Measurements from ENCODE around the gene ATN1.
"Not testable (repeated sequence)": the region's sequence is repeated elsewhere in the genome, so short reads cannot be mapped to it uniquely, and the experiment has no call there.

ATN1 gene

GRCh38 chr12:6927379-6928021 lies at the start of gene ATN1:
Gene ATN1, plus strand, starts transcription at chr12:6927959. Its CDS starts 6,043 bp downstream, at chr12:6934002.
- peak; percentile 77 for DNase-seq (ENCODE audit: low spot score)

DNA sequence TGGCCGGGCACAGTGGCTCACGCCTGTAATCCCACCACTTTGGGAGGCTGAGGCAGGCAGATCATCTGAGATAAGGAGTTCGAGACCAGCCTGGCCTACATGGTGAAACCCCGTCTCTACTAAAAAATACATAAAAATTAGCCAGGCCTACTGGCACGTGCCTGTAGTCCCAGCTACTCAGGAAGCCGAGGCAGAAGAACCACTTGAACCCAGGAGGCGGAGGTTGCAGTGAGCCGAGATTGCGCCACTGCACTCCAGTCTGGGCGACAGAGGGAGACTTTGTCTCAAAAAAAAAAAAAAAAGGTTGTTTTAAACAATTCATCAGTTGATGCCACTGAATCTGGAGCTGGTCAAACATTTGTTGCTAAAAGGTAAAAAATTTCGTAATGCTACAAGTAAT lies 47.9 kb upstream of the ATN1 start:
- DNase-seq (ENCODE audit: low spot score): not testable (repeated sequence)

DNA sequence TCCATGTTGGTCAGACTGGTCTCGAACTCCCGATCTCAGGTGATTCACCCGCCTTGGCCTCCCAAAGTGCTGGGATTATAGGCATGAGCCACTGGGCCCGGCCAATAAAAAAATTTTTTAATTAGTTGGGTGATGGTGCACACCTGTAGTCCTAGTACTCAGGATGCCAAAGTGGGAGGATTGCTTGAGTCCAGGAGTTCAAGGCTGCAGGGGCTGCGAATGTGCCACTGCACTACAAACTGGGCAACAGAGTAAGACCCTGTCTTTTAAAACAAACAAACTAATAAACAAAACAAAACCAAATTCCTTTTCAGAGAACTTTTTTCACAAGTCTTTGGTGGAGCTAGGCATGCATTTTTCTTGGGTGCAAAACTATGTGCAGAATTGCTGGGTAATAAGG lies 44.5 kb upstream of the ATN1 start:
- DNase-seq (ENCODE audit: low spot score): no peak

DNA sequence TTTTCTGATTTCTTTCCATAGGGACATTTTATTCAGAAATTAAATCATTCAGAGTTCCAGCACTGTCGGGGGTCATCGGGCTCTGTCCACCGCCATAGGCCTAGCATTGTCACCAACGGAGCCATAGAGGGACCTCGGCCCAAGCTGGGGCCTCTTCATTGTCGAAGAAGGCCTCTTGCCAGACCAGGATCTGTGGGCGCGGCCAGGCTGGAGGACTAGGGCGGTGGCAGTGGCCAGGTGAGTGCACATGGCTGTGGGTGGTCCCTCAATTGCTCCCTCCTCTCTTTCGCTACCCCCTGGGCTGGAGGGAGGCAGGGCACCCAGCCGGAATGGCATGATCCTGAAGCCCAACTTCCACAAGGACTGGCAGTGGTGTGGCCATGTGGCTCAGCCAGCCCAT lies 44.1 kb upstream of the ATN1 start:
- DNase-seq (ENCODE audit: low spot score): no peak

DNA sequence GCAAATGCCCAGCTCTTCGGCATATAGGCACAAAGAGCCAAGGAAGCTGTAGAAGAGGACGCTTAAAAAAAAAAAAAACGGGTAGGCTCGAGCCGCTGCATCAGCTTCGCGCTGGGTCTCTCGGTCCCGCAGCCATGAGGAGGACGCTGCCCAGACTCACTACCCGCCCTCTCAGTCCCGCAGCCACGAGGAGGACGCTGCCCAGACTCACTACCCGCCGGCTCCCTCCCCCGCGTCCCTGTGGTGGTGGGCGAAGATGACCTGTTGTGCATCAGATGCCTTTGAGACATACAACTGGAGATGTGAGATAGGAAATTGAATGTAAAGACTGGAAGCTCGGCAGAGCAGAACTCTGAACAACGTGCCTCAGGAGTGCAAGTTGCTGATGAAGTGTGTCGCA lies 43.2 kb upstream of the ATN1 start:
- no peak for DNase-seq (ENCODE audit: low spot score)

DNA sequence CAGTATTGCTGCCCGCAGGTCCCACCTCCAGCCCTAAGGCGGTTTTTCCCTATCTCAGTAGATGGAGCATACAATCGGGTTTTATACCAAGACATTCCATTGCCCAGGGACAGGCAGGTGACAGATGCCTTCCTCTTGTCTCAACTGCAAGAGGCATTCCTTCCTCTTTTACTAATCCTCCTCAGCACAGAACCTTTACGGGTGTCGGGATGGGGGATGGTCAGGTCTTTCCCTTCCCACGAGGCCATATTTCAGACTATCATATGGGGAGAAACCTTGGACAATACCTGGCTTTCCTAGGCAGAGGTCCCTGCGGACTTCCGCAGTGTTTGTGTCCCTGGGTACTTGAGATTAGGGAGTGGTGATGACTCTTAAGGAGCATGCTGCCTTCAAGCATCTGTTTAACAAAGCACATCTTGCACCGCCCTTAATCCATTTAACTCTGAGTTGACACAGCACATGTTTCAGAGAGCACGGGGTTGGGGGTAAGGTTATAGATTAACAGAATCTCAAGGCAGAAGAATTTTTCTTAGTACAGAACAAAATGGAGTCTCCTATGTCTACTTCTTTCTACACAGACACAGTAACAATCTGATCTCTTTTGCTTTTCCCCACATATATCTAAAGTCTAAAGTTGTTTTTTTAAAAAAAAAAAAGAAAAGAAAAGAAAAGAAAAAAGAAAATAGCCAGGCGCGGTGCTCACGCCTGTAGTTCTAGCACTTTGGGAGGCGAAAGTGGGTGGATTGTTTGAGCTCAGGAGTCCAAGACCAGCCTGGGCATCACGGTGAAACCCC lies 41.4 kb upstream of the ATN1 start:
- not testable (repeated sequence) for DNase-seq (ENCODE audit: low spot score)

DNA sequence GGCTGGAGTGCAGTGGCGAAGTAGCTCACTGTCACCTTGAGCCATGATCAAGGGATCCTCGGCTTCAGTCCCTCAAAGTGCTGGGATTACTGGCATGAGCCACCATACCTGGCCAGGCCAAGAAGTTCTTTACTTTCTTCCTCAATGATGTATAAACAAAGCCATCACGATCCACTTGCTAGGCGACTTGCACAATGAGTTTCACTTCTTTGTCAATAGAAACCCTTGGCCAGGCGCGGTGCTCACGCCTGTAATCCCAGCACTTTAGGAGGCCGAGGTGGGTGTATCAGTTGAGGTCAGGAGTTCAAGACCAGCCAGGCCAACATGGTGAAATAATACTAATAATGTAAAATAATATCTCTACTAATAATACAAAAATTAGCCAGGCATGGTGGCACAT lies 40.3 kb upstream of the ATN1 start:
- no peak for DNase-seq (ENCODE audit: low spot score)

DNA sequence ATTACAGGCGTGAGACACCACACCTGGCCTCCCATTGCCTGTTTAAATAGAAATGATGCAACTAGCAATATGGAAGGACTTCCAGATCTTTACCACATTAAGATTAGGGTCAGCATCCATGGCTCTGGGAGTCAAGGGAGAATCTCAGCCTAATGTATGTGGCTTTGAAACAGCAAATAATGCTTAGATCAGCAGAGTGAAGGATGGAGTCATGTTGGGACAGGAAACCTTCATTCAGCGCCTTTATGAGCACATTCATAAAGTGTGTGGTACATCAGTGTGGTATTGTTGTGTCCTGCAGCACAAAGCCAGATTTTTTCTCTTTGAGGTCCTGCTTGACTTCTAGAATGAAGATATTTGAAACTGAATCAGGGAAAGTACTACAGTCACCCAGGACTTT lies 39.4 kb upstream of the ATN1 start:
- DNase-seq (ENCODE audit: low spot score): no peak

DNA sequence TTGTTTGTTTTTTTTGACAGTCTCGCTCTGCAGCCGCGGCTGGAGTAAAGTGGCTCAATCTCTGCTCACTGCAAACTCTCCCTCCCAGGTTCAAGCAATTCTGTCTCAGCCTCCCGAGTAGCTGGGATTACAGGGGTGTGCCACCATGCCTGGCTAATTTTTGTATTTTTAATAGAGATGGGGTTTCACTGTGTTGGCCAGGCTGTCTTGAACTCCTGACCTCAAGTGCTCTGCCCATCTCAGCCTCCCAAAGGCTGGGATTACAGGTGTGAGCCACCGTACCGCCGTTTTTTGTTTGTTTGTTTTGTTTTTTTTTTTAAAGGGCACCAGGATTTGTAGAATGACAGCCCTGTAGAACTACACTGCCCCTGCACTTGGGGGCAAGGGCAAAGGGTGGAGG lies 39.0 kb upstream of the ATN1 start:
- not testable (repeated sequence) for DNase-seq (ENCODE audit: low spot score)

GRCh38 chr12:6889775-6890573 lies 37.8 kb upstream of the ATN1 start:
- not testable (repeated sequence) for DNase-seq (ENCODE audit: low spot score)

- DNase-seq (ENCODE audit: low spot score): peak; percentile 94
These were observed 36.7 kb upstream of the ATN1 start for GRCh38 chr12:6890789-6891645.

DNA sequence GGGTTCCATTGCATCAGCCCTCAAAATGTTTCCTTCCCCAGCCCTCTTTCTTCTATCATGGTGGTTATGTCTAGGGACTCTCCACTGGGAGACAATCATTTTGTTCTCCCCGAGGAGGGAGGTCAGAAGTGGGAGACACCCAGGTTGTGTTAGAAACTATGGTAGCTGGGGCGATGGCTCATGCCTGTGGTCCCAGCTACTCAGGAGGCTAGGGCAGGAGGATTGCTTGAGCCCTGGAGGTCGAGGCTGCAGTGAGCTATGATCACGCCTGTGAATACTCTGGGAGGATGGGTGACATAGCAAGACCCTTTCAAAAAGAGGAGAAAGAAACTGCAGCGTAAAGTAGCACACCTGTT lies 36.1 kb upstream of the ATN1 start:
- no peak for DNase-seq (ENCODE audit: low spot score)

DNA sequence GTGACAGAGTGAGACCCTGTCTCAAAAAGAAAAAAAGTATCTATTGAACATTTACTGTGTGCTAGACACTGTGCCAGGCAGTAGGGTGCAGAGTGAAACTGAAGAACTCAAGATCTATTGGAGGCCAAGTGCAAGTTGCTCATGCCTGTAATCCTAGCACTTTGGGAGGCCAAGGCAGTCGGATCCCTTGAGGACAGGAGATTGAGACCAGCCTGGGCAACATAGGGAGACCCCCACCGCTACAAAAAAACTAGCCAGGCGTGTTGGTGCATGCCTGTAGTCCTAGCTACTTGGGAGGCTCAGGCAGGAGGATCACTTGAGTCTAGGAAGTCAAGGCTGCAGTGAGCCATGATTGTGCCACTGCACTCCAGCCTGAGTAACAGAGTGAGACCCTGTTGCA lies 35.1 kb upstream of the ATN1 start:
- not testable (repeated sequence) for DNase-seq (ENCODE audit: low spot score)

DNA sequence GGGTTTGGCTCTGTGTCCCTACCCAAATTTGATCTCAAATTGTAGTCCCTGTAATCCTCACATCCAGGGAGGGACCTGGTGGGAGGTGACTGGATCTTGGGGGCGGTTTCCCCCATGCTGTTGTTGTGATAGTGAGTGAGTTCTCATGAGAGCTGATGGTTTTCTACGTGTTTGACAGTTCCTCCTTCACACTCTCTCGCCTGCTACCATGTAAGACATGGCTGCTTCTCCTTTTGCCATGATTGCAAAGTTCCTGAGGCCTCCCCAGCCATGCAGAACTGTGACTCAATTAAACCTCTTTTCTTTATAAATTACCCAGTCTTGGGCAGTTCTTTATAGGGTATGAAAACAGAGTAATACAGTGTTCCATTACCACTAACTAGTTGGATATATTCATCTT lies 33.4 kb upstream of the ATN1 start:
- no peak for DNase-seq (ENCODE audit: low spot score)

- DNase-seq (ENCODE audit: low spot score): no peak
These were observed 30.8 kb upstream of the ATN1 start for GRCh38 chr12:6896846-6897435.

- no peak for DNase-seq (ENCODE audit: low spot score)
These were observed 28.3 kb upstream of the ATN1 start for GRCh38 chr12:6899427-6899826.

GRCh38 chr12:6899837-6900519 lies 27.8 kb upstream of the ATN1 start:
- peak; percentile 83 for DNase-seq (ENCODE audit: low spot score)

DNA sequence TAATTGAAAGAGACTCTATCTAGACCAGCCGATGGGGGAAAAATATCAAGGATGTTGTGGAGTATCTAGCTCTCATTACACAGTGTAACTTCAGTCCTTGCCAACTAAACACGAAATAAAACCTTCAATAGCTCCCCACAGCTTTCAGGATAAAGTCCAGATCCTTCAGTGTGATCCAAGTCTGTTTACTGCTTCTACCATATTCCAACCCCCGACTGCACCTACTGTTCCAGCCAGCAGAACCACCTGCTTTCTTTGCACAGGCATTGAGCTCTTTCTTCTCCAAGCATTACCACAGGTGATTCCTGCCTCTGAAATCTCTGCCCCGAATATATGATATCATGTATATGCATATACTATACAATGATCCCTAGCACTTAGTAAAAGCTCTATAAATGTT lies 25.3 kb upstream of the ATN1 start:
- DNase-seq (ENCODE audit: low spot score): no peak

- DNase-seq (ENCODE audit: low spot score): no peak
These were observed 24.0 kb upstream of the ATN1 start for GRCh38 chr12:6903722-6904121.

GRCh38 chr12:6904280-6905276 lies 23.2 kb upstream of the ATN1 start, which contains the start of gene LRRC23:
Gene LRRC23, plus strand, starts transcription at chr12:6904822. Its CDS starts 812 bp downstream, at chr12:6905634.
- DNase-seq (ENCODE audit: low spot score): peak; percentile 96

All from pons (tissue), 1 donor.